B cell (primary cell): ENCODE data around the gene OR5AK2. TPM values are rescaled to one million over a fixed set of nuclear protein-coding genes. Genes with fewer than 3 reads are reported as not detected.

Experiments
- ATAC-seq: fragments of 200-7000 bp; cut with Tn5 transposase; one replicate; pipeline ENCODE4 v1.10.0; 2021; ENCODE audit warnings: low read depth, mild to moderate bottlenecking, moderate number of reproducible peaks, moderate library complexity
- CTCF ChIA-PET: fragments of 350-600 bp; sonication (Branson Sonifier 250); formaldehyde crosslinking; loops from one replicate; lab custom pipeline; 2021; ENCODE audit warnings: antibody characterized with exemption, inconsistent platforms; lab: Charles Lee
- POLR2A ChIA-PET: fragments of 350-600 bp; sonication (Branson Sonifier 250); formaldehyde crosslinking; loops from one replicate; lab custom pipeline; 2021; ENCODE audit warnings: antibody characterized with exemption; lab: Charles Lee
- DNase-seq: peaks from one replicate; pipeline ENCODE4 v3.0.0; 2013
- H2AFZ ChIP-seq: 2 replicates; pipeline ENCODE4 v1.6.1; 2012; ENCODE audit warnings: mild to moderate bottlenecking, low read depth, low read length; ENCODE audit not compliant: insufficient read depth, poor library complexity, severe bottlenecking
- H3K27ac ChIP-seq, 2 donors: 1 replicate in 1 of 2; 2 replicates in 1 of 2; pipeline ENCODE4 v1.5.1; 2012 to 2013; ENCODE audit warnings: low read length in 2 of 2, mild to moderate bottlenecking in 2 of 2, moderate library complexity in 1 of 2
- H3K27me3 ChIP-seq, 4 experiments: fragments of 200-600 bp in 1 of 4; sonication (generic) in 1 of 4; replicated peaks in 1 of 4; 1 replicate in 2 of 4; 2 replicates in 2 of 4; pipeline versions ENCODE4 v1.6.1 to v1.7.0; 2013 to 2016; ENCODE audit warnings: low read length in 3 of 4, mild to moderate bottlenecking in 2 of 4, mixed read lengths in 1 of 4, moderate library complexity in 1 of 4; ENCODE audit not compliant: insufficient read depth in 4 of 4, control insufficient read depth in 3 of 4; ENCODE audit errors: control extremely low read depth in 1 of 4
- H3K36me3 ChIP-seq, 2 experiments: replicated peaks in 1 of 2; 1 replicate in 1 of 2; 2 replicates in 1 of 2; pipeline versions ENCODE4 v1.6.1 to v1.7.1; 2013; ENCODE audit warnings: low read length in 1 of 2; ENCODE audit not compliant: insufficient read depth in 2 of 2, control insufficient read depth in 1 of 2; ENCODE audit errors: control extremely low read depth in 1 of 2, extremely low read depth in 1 of 2
- H3K4me1 ChIP-seq, 2 donors: fragments of 200-600 bp in 1 of 2; sonication (generic) in 1 of 2; 1 replicate in 1 of 2; 2 replicates in 1 of 2; pipeline versions ENCODE4 v1.5.1 to v1.6.1; 2013 to 2017; ENCODE audit warnings: low read length in 2 of 2; ENCODE audit not compliant: control insufficient read depth in 2 of 2, insufficient read depth in 2 of 2
- H3K4me2 ChIP-seq: replicated peaks from 2 replicates; pipeline ENCODE3; 2012; ENCODE audit warnings: mild to moderate bottlenecking, low read depth, low read length; ENCODE audit not compliant: poor library complexity, severe bottlenecking
- H3K4me3 ChIP-seq, 5 experiments: fragments of 200-600 bp in 1 of 5; sonication (generic) in 1 of 5; 1 replicate in 3 of 5; 2 replicates in 2 of 5; pipeline versions ENCODE4 v1.5.1 to v1.7.0; 2011 to 2016; ENCODE audit warnings: low read length in 4 of 5, mild to moderate bottlenecking in 4 of 5, low read depth in 2 of 5, control low read depth in 1 of 5, moderate library complexity in 1 of 5; ENCODE audit not compliant: insufficient read depth in 1 of 5; ENCODE audit errors: control extremely low read depth in 1 of 5, extremely low read depth in 1 of 5
- H3K79me2 ChIP-seq: fragments of 200-600 bp; sonication (generic); one replicate; pipeline ENCODE4 v1.6.0; 2016; ENCODE audit warnings: low read length; ENCODE audit not compliant: control insufficient read depth, insufficient read depth
- H3K9ac ChIP-seq: fragments of 200-600 bp; sonication (generic); 2 replicates; pipeline ENCODE4 v1.6.1; 2017; ENCODE audit warnings: mild to moderate bottlenecking, low read length, moderate library complexity
- H3K9me3 ChIP-seq, 3 donors: one replicate each; pipeline versions ENCODE4 v1.6.1 to v1.7.1; 2013; ENCODE audit warnings: low read length in 2 of 3; ENCODE audit not compliant: control insufficient read depth in 2 of 3, insufficient read depth in 1 of 3; ENCODE audit errors: control extremely low read depth in 1 of 3
- H4K20me1 ChIP-seq: 2 replicates; pipeline ENCODE4 v1.6.0; 2012; ENCODE audit warnings: mild to moderate bottlenecking, low read length; ENCODE audit not compliant: insufficient read depth, control insufficient read depth, poor library complexity, severe bottlenecking
- H3K27ac Mint-ChIP-seq: one replicate; pipeline ENCODE4 v1.8.0; 2021; ENCODE audit warnings: mixed read lengths
- H3K27me3 Mint-ChIP-seq: one replicate; pipeline ENCODE4 v1.8.0; 2021; ENCODE audit warnings: mixed read lengths
- H3K4me1 Mint-ChIP-seq: one replicate; pipeline ENCODE4 v1.8.0; 2021; ENCODE audit warnings: mixed read lengths
- H3K4me3 Mint-ChIP-seq: one replicate; pipeline ENCODE4 v1.8.0; 2021; ENCODE audit warnings: mixed read lengths
- H3K9me3 Mint-ChIP-seq: one replicate; pipeline ENCODE4 v1.8.0; 2022; ENCODE audit warnings: mixed read lengths; ENCODE audit not compliant: insufficient read depth
- EZH2 ChIP-seq: IDR thresholded peaks from 2 replicates; pipeline ENCODE4 v1.6.1; 2012; ENCODE audit warnings: borderline replicate concordance, low read depth, mild to moderate bottlenecking, moderate library complexity, low read length; ENCODE audit not compliant: insufficient read depth, poor library complexity, severe bottlenecking
- WGBS: methylation state at CpG from one replicate; pipeline ENCODE4 v1.1.5; 2013; ENCODE audit warnings: missing lambda C conversion rate; ENCODE audit not compliant: insufficient coverage; 5-methylcytosine and 5-hydroxymethylcytosine counted together
- intact Hi-C: fragments of 100-400 bp; cut with micrococcal nuclease; formaldehyde crosslinking; loops from one replicate; pipeline ENCODE4 v1.10.0; 2022
- polyA plus RNA-seq: library from polyadenylated mRNA; depleted of rRNA; stranded (reverse); fragments of >200 nt; gene quantifications from 2 replicates; pipeline ENCODE4 v1.2.3, GENCODE V29; 2012
- total RNA-seq, 2 donors: library from RNA; stranded (reverse); fragments of 120-200 nt in 1 of 2; gene quantifications; 1 replicate in 1 of 2; 2 replicates in 1 of 2; pipeline versions ENCODE4 v1.2.3 to v1.2.4, GENCODE V29; 2013 to 2022
- TF ChIP-seq, protein P1 (sequence below): fragments of 200-600 bp; IDR thresholded peaks from one replicate; pipeline ENCODE4 v1.8.0; 2022; ENCODE audit warnings: antibody characterized with exemption, mild to moderate bottlenecking

Gene OR5AK2
- total and polyA plus RNA-seq, 2 donors (not counting 1 experiment from before 2014, with no cell fraction given), result not detected

GRCh38 chr11:56968524-56968923, 20.2 kb upstream of the OR5AK2 start:
- no peaks in the 10 kb centered on the region for H3K79me2 ChIP-seq
- H3K4me2 ChIP-seq, result no peak overlapping the region
- no peak overlapping the region for H2AFZ ChIP-seq
- 81% methylated on average over 4 of the region's 4 CpGs for WGBS
- H3K27ac Mint-ChIP-seq, result no peak overlapping the region
- H3K9me3 Mint-ChIP-seq, result peaks cover 7% of the 10 kb centered on the region
- no peaks in the 10 kb centered on the region for H3K27me3 ChIP-seq
- DNase-seq, result no peak
- intact Hi-C loops, result no loop called here
- H3K4me1 ChIP-seq, result no peaks in the 10 kb centered on the region
- ATAC-seq, result no peak
- no peak overlapping the region for H3K4me3 ChIP-seq
- H3K9me3 ChIP-seq, result peaks cover 0 to 10% (median 0%) of the 10 kb centered on the region in 3 donors
- ChIA-PET CTCF (no interaction called here), POLR2A (no interaction called here)
- H3K27ac ChIP-seq, result no peak overlapping the region
- H3K27me3 Mint-ChIP-seq, result no peaks in the 10 kb centered on the region
- no peak overlapping the region for H3K9ac ChIP-seq
- H3K4me1 Mint-ChIP-seq, result no peaks in the 10 kb centered on the region
- H4K20me1 ChIP-seq, result no peaks in the 10 kb centered on the region
- TF ChIP-seq, protein P1, sequence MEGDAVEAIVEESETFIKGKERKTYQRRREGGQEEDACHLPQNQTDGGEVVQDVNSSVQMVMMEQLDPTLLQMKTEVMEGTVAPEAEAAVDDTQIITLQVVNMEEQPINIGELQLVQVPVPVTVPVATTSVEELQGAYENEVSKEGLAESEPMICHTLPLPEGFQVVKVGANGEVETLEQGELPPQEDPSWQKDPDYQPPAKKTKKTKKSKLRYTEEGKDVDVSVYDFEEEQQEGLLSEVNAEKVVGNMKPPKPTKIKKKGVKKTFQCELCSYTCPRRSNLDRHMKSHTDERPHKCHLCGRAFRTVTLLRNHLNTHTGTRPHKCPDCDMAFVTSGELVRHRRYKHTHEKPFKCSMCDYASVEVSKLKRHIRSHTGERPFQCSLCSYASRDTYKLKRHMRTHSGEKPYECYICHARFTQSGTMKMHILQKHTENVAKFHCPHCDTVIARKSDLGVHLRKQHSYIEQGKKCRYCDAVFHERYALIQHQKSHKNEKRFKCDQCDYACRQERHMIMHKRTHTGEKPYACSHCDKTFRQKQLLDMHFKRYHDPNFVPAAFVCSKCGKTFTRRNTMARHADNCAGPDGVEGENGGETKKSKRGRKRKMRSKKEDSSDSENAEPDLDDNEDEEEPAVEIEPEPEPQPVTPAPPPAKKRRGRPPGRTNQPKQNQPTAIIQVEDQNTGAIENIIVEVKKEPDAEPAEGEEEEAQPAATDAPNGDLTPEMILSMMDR, result no peak
- no peak for TF ChIP-seq EZH2
- H3K36me3 ChIP-seq, result no peaks in the 10 kb centered on the region
- H3K4me3 Mint-ChIP-seq, result no peak overlapping the region

GRCh38 chr11:56977314-56977713, 11.4 kb upstream of the OR5AK2 start:
- Histone ChIP-seq H3K4me2 (no peak overlapping the region), H3K36me3 (no peaks in the 10 kb centered on the region), H3K9me3 (no peaks in the 10 kb centered on the region), H3K27me3 (no peaks in the 10 kb centered on the region), H3K4me1 (no peaks in the 10 kb centered on the region), H3K9ac (no peak overlapping the region), H3K79me2 (no peaks in the 10 kb centered on the region), H2AFZ (no peak overlapping the region), H3K27ac (no peak overlapping the region), H3K4me3 (no peak overlapping the region), H4K20me1 (no peaks in the 10 kb centered on the region)
- Mint-ChIP-seq H3K9me3 (no peaks in the 10 kb centered on the region), H3K4me1 (no peaks in the 10 kb centered on the region), H3K4me3 (no peak overlapping the region), H3K27me3 (no peaks in the 10 kb centered on the region), H3K27ac (no peak overlapping the region)
- CTCF ChIA-PET, result no interaction called here
- DNase-seq (no peak), ATAC-seq (no peak)
- no CpG with 5 or more reads among the region's 2 CpGs for WGBS
- intact Hi-C loops, result no loop called here
- POLR2A ChIA-PET, result no interaction called here
- no peak for TF ChIP-seq EZH2
- TF ChIP-seq, protein P1, result no peak
